Stimulated activated CD8-positive, alpha-beta memory T cell treated with anti-CD3 and anti-CD28 coated beads, Interleukin-7, amount 100 ng/mL, for 4 hours (primary cell): Measurements from ENCODE around the gene MAPKAP1.

Source experiments
- DNase-seq, 2 donors: peaks; one replicate each; pipeline ENCODE4 v3.0.0-alpha.2; 2020; ENCODE audit warnings: low read depth in 2 of 2

The MAPKAP1 gene

GRCh38 chr9:125387861-125388524 is 319.0 kb downstream of the MAPKAP1 start:
- no peak for DNase-seq
